Measurements from ENCODE around the gene SND1.

Gene SND1

DNA sequence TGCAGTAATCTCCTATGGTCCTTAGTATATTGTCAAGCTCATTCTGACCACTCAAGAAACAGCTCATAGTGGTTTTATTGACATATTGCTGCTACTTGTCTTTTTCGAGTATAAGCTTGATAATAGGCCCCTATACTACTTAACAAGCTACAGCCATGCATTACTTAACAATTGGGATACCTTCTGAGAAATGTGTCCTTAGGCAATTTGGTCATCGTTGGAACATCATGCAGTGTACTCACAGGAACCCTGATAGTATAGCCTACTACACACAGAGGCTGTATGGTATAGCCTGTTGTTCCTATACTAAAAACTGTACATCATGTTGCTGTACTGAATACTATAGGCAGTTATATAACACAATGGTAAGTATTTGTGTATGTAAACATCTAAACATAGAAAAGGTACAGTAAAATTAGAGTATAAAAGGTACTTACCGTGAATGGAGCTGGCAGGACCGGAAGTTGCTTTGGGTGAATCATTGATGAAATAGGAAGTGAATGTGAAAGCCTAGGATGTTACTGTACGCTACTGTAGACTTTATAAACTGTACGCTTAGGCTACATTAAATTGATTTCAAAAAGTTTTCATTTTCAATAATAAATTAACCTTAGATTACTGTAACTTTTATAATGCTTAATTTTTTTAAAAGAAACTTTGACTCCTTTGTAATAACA lies 218.4 kb downstream of the SND1 start:
- ATAC-seq: no peak
- TF ChIP-seq TOX (CRISPR knock-in tag; IDR thresholded peaks at IDR 0.05; ENCODE audit: borderline replicate concordance) (no peak), ZC3H10 (CRISPR knock-in tag; IDR thresholded peaks at IDR 0.05) (no peak), PPARA (CRISPR knock-in tag; IDR thresholded peaks at IDR 0.05; ENCODE audit: borderline replicate concordance) (no peak), ZFP30 (CRISPR knock-in tag; IDR thresholded peaks at IDR 0.05) (no peak), TCF4 (CRISPR knock-in tag; IDR thresholded peaks at IDR 0.05; ENCODE audit: borderline replicate concordance) (no peak)
- TF ChIP-seq, protein P1, sequence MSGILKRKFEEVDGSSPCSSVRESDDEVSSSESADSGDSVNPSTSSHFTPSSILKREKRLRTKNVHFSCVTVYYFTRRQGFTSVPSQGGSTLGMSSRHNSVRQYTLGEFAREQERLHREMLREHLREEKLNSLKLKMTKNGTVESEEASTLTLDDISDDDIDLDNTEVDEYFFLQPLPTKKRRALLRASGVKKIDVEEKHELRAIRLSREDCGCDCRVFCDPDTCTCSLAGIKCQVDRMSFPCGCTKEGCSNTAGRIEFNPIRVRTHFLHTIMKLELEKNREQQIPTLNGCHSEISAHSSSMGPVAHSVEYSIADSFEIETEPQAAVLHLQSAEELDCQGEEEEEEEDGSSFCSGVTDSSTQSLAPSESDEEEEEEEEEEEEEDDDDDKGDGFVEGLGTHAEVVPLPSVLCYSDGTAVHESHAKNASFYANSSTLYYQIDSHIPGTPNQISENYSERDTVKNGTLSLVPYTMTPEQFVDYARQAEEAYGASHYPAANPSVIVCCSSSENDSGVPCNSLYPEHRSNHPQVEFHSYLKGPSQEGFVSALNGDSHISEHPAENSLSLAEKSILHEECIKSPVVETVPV (CRISPR knock-in tag; IDR thresholded peaks at IDR 0.05): no peak
- TF ChIP-seq, protein P2, sequence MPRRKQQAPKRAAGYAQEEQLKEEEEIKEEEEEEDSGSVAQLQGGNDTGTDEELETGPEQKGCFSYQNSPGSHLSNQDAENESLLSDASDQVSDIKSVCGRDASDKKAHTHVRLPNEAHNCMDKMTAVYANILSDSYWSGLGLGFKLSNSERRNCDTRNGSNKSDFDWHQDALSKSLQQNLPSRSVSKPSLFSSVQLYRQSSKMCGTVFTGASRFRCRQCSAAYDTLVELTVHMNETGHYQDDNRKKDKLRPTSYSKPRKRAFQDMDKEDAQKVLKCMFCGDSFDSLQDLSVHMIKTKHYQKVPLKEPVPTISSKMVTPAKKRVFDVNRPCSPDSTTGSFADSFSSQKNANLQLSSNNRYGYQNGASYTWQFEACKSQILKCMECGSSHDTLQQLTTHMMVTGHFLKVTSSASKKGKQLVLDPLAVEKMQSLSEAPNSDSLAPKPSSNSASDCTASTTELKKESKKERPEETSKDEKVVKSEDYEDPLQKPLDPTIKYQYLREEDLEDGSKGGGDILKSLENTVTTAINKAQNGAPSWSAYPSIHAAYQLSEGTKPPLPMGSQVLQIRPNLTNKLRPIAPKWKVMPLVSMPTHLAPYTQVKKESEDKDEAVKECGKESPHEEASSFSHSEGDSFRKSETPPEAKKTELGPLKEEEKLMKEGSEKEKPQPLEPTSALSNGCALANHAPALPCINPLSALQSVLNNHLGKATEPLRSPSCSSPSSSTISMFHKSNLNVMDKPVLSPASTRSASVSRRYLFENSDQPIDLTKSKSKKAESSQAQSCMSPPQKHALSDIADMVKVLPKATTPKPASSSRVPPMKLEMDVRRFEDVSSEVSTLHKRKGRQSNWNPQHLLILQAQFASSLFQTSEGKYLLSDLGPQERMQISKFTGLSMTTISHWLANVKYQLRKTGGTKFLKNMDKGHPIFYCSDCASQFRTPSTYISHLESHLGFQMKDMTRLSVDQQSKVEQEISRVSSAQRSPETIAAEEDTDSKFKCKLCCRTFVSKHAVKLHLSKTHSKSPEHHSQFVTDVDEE (CRISPR knock-in tag; IDR thresholded peaks at IDR 0.05): no peak

DNA sequence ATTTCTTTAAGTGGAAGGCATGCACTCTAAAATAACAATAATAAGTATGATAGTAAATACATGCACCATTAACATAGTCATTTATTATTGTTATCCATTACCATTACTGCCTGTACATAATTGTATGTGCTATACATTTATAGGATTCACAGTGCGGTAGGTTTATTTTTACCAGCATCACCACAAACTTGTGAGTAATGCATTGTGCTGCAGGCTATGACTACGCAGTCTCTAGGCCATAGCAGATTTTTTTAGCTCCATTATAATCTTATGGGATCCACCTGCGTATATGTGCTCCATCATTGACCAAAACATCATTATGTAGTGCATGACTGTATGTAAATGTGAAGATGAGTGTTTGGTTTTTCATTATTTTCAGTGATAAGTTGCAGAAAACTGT lies 219.2 kb downstream of the SND1 start:
- TF ChIP-seq ZNF565 (CRISPR knock-in tag; conservative IDR thresholded peaks at IDR 0.05; ENCODE audit: low read depth): no peak
- no peak for TF ChIP-seq ZFP3 (CRISPR knock-in tag; IDR thresholded peaks at IDR 0.05)
- TF ChIP-seq ARNTL (CRISPR knock-in tag; IDR thresholded peaks at IDR 0.05; ENCODE audit: borderline replicate concordance, low read depth): no peak
- TF ChIP-seq, protein P1 (CRISPR knock-in tag; IDR thresholded peaks at IDR 0.05): no peak
- TF ChIP-seq TCF4 (CRISPR knock-in tag; IDR thresholded peaks at IDR 0.05; ENCODE audit: borderline replicate concordance): no peak
- no peak for TF ChIP-seq ZC3H10 (CRISPR knock-in tag; IDR thresholded peaks at IDR 0.05)
- TF ChIP-seq SNAI2 (CRISPR knock-in tag; IDR thresholded peaks at IDR 0.05): no peak
- TF ChIP-seq GLIS3 (CRISPR knock-in tag; IDR thresholded peaks at IDR 0.05): no peak
- TF ChIP-seq, protein P3, sequence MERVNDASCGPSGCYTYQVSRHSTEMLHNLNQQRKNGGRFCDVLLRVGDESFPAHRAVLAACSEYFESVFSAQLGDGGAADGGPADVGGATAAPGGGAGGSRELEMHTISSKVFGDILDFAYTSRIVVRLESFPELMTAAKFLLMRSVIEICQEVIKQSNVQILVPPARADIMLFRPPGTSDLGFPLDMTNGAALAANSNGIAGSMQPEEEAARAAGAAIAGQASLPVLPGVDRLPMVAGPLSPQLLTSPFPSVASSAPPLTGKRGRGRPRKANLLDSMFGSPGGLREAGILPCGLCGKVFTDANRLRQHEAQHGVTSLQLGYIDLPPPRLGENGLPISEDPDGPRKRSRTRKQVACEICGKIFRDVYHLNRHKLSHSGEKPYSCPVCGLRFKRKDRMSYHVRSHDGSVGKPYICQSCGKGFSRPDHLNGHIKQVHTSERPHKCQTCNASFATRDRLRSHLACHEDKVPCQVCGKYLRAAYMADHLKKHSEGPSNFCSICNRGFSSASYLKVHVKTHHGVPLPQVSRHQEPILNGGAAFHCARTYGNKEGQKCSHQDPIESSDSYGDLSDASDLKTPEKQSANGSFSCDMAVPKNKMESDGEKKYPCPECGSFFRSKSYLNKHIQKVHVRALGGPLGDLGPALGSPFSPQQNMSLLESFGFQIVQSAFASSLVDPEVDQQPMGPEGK (CRISPR knock-in tag; IDR thresholded peaks at IDR 0.05; ENCODE audit: borderline replicate concordance): no peak
- TF ChIP-seq PPARA (CRISPR knock-in tag; IDR thresholded peaks at IDR 0.05; ENCODE audit: borderline replicate concordance): no peak
- no peak for TF ChIP-seq CSDC2 (CRISPR knock-in tag; IDR thresholded peaks at IDR 0.05)
- no peak for TF ChIP-seq ESRRG (CRISPR knock-in tag; IDR thresholded peaks at IDR 0.05)
- no peak for TF ChIP-seq OSR1 (CRISPR knock-in tag; IDR thresholded peaks at IDR 0.05)
- TF ChIP-seq ZNF70 (CRISPR knock-in tag; IDR thresholded peaks at IDR 0.05): no peak
- no peak for TF ChIP-seq TOX (CRISPR knock-in tag; IDR thresholded peaks at IDR 0.05; ENCODE audit: borderline replicate concordance)
- TF ChIP-seq, protein P2 (CRISPR knock-in tag; IDR thresholded peaks at IDR 0.05): no peak
- TF ChIP-seq, protein P4, sequence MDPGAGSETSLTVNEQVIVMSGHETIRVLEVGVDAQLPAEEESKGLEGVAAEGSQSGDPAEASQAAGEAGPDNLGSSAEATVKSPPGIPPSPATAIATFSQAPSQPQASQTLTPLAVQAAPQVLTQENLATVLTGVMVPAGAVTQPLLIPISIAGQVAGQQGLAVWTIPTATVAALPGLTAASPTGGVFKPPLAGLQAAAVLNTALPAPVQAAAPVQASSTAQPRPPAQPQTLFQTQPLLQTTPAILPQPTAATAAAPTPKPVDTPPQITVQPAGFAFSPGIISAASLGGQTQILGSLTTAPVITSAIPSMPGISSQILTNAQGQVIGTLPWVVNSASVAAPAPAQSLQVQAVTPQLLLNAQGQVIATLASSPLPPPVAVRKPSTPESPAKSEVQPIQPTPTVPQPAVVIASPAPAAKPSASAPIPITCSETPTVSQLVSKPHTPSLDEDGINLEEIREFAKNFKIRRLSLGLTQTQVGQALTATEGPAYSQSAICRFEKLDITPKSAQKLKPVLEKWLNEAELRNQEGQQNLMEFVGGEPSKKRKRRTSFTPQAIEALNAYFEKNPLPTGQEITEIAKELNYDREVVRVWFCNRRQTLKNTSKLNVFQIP (CRISPR knock-in tag; IDR thresholded peaks at IDR 0.05; ENCODE audit: borderline replicate concordance, low read depth): no peak
- TF ChIP-seq ISL1 (CRISPR knock-in tag; IDR thresholded peaks at IDR 0.05): no peak
- no peak for TF ChIP-seq RARB (CRISPR knock-in tag; IDR thresholded peaks at IDR 0.05)

More for the DNA sequence above, 219.2 kb downstream of the SND1 start:
- no peak for ATAC-seq
